GM19455 (cell line): Measurements from ENCODE around the gene PRDM8.

Experiments
- ATAC-seq: cut with Tn5 transposase; IDR thresholded peaks from one replicate; pipeline ENCODE4 v1.9.1; 2021; ENCODE audit not compliant: unreplicated experiment

Gene PRDM8

GRCh38 chr4:80199947-80200346 is 2.6 kb downstream of the PRDM8 start:
- ATAC-seq: no peak

GRCh38 chr4:80201252-80202151 is 4.2 kb downstream of the PRDM8 start:
- ATAC-seq: peak; percentile 12

- peak; percentile 76 for ATAC-seq
These were observed 4.9 kb downstream of the PRDM8 start for GRCh38 chr4:80202190-80202711.

- ATAC-seq: peak; percentile 62
These were observed 5.6 kb downstream of the PRDM8 start for GRCh38 chr4:80202741-80203553.

GRCh38 chr4:80204433-80205011 is 7.2 kb downstream of the PRDM8 start:
- no peak for ATAC-seq

GRCh38 chr4:80206111-80206510 is 8.8 kb downstream of the PRDM8 start:
- no peak for ATAC-seq

GRCh38 chr4:80206521-80207171 is 9.3 kb downstream of the PRDM8 start:
- no peak for ATAC-seq

GRCh38 chr4:80207172-80207583 is 9.9 kb downstream of the PRDM8 start:
- no peak for ATAC-seq

GRCh38 chr4:80207664-80208063 is 10.4 kb downstream of the PRDM8 start:
- no peak for ATAC-seq

- ATAC-seq: no peak
These were observed 11.5 kb downstream of the PRDM8 start for GRCh38 chr4:80208610-80209339.

- no peak for ATAC-seq
These were observed 12.0 kb downstream of the PRDM8 start for GRCh38 chr4:80209340-80209701.

- no peak for ATAC-seq
These were observed 13.2 kb downstream of the PRDM8 start for GRCh38 chr4:80210549-80210948.

- ATAC-seq: no peak
These were observed 16.0 kb downstream of the PRDM8 start for GRCh38 chr4:80213117-80213815.

- no peak for ATAC-seq
These were observed 18.2 kb downstream of the PRDM8 start for GRCh38 chr4:80215449-80216052.

GRCh38 chr4:80216100-80216761 is 18.9 kb downstream of the PRDM8 start:
- no peak for ATAC-seq

GRCh38 chr4:80219301-80220025 is 22.2 kb downstream of the PRDM8 start:
- no peak for ATAC-seq

- no peak for ATAC-seq
These were observed 23.4 kb downstream of the PRDM8 start for GRCh38 chr4:80220711-80221110.

- no peak for ATAC-seq
These were observed 23.9 kb downstream of the PRDM8 start for GRCh38 chr4:80221161-80221560.
